PC-3 (cell line): Measurements from ENCODE around the gene ADAMTSL5. TPM values are rescaled to one million over a fixed set of nuclear protein-coding genes. Genes with fewer than 3 reads are reported as not detected.

ENCODE experiments used
- ATAC-seq: fragments of 200-7000 bp; cut with Tn5 transposase; 2 replicates; pipeline ENCODE4 v1.9.1; 2020; ENCODE audit warnings: mild to moderate bottlenecking, moderate library complexity
- BruUV-seq: library from RNA; stranded (reverse); fragments of 400-500 nt; replicated peaks from 2 replicates; lab custom pipeline; 2021; lab: Mats Ljungman, UMichigan
- CTCF ChIA-PET: fragments of 300-600 bp; sonication (Branson Sonifier 250); formaldehyde crosslinking; loops from one replicate; lab custom pipeline; 2022; ENCODE audit warnings: antibody characterized with exemption; lab: Charles Lee
- POLR2A ChIA-PET: fragments of 300-600 bp; sonication (Branson Sonifier 250); formaldehyde crosslinking; loops from one replicate; lab custom pipeline; 2022; ENCODE audit warnings: antibody characterized with exemption; ENCODE audit not compliant: unreplicated experiment; lab: Charles Lee
- DNase-seq: peaks from one replicate; pipeline ENCODE4 v3.0.0-alpha.2; 2015
- H2AFZ ChIP-seq: fragments of 300-600 bp; sonication (generic); 2 replicates; pipeline ENCODE4 v1.6.0; 2016; ENCODE audit warnings: antibody characterized with exemption, low read length
- H3F3A ChIP-seq: fragments of 300-600 bp; sonication (generic); one replicate; pipeline ENCODE4 v1.6.0; 2017; ENCODE audit warnings: antibody characterized with exemption, low read length, control low read depth, mild to moderate bottlenecking; ENCODE audit not compliant: unreplicated experiment
- H3K27ac ChIP-seq: fragments of 300-600 bp; sonication (generic); 2 replicates; pipeline ENCODE4 v1.5.1; 2016; ENCODE audit warnings: mild to moderate bottlenecking, low read length
- H3K27me3 ChIP-seq: fragments of 300-600 bp; sonication (generic); 2 replicates; pipeline ENCODE4 v1.6.1; 2016; ENCODE audit warnings: low read length, mixed read lengths
- H3K36me3 ChIP-seq: fragments of 300-600 bp; sonication (generic); 2 replicates; pipeline ENCODE4 v1.6.1; 2016; ENCODE audit warnings: low read depth, mixed run types, low read length, mixed read lengths
- H3K4me1 ChIP-seq: fragments of 300-600 bp; sonication (generic); 2 replicates; pipeline ENCODE4 v1.5.1; 2016; ENCODE audit warnings: low read length; ENCODE audit not compliant: insufficient read depth
- H3K4me2 ChIP-seq: fragments of 300-600 bp; sonication (generic); 2 replicates; pipeline ENCODE4 v1.6.0; 2016; ENCODE audit warnings: low read length
- H3K4me3 ChIP-seq: fragments of 300-600 bp; sonication (generic); 2 replicates; pipeline ENCODE4 v1.5.1; 2016; ENCODE audit warnings: mild to moderate bottlenecking, low read length, mixed read lengths
- H3K79me2 ChIP-seq: fragments of 300-600 bp; sonication (generic); 2 replicates; pipeline ENCODE4 v1.6.1; 2017; ENCODE audit warnings: low read length, mixed read lengths
- H3K9ac ChIP-seq: fragments of 300-600 bp; sonication (generic); 2 replicates; pipeline ENCODE4 v1.6.0; 2016; ENCODE audit warnings: mild to moderate bottlenecking, low read length
- H3K9me2 ChIP-seq: fragments of 300-600 bp; sonication (generic); replicated peaks from 2 replicates; pipeline ENCODE4 v1.6.1; 2016; ENCODE audit warnings: mixed run types, low read length, mixed read lengths
- H3K9me3 ChIP-seq: fragments of 300-600 bp; sonication (generic); 2 replicates; pipeline ENCODE4 v1.6.1; 2016; ENCODE audit warnings: low read length, mixed read lengths
- H4K20me1 ChIP-seq: fragments of 300-600 bp; sonication (generic); 2 replicates; pipeline ENCODE4 v1.6.1; 2016; ENCODE audit warnings: low read length, mixed read lengths
- CTCF ChIP-seq: fragments of 300-600 bp; sonication (generic); conservative IDR thresholded peaks from 2 replicates; pipeline ENCODE4 v1.5.1; 2017; ENCODE audit warnings: antibody characterized with exemption, low read depth, mild to moderate bottlenecking, low read length
- EZH2 ChIP-seq: fragments of 300-600 bp; sonication (generic); IDR thresholded peaks from one replicate; pipeline ENCODE4 v1.6.1; 2017; ENCODE audit warnings: antibody characterized with exemption, mild to moderate bottlenecking, low read length; ENCODE audit not compliant: unreplicated experiment
- EZH2phosphoT487 ChIP-seq: fragments of 300-600 bp; sonication (generic); IDR thresholded peaks from 2 replicates; pipeline ENCODE4 v1.6.1; 2018; ENCODE audit warnings: mild to moderate bottlenecking, antibody characterized with exemption, low read length, borderline replicate concordance
- intact Hi-C: fragments of 100-400 bp; cut with micrococcal nuclease; formaldehyde crosslinking; loops from 2 replicates; pipeline ENCODE4 v1.9.0; 2023
- total RNA-seq: library from RNA; depleted of rRNA; stranded (reverse); fragments of >200 nt; gene quantifications from 2 replicates; pipeline ENCODE4 v1.2.3, GENCODE V29; 2014

ADAMTSL5 gene
- total RNA-seq, 1 experiment from 2014 or later = 5.0 TPM

GRCh38 chr19:1510807-1511206, 2.0 kb downstream of the ADAMTSL5 start:
- no peaks in the 10 kb centered on the region for H4K20me1 ChIP-seq
- peaks cover 3% of the 10 kb centered on the region; the same call in 1 of the 2 replicates for H3K79me2 ChIP-seq
- POLR2A ChIA-PET = no interaction called here
- H3K36me3 ChIP-seq = no peaks in the 10 kb centered on the region
- no peak for TF ChIP-seq EZH2phosphoT487
- no peak for TF ChIP-seq CTCF
- TF ChIP-seq EZH2 = no peak
- H3K4me3 ChIP-seq = no peak overlapping the region
- DNase-seq = no peak
- H2AFZ ChIP-seq = no peak overlapping the region
- H3K9me3 ChIP-seq = no peaks in the 10 kb centered on the region
- no peak overlapping the region for H3K9ac ChIP-seq
- intact Hi-C loops = no loop called here
- no peak for ATAC-seq
- H3K4me1 ChIP-seq = peaks cover 3% of the 10 kb centered on the region; the same call in 1 of the 2 replicates
- no peaks in the 10 kb centered on the region for H3K9me2 ChIP-seq
- no peak overlapping the region for H3K27ac ChIP-seq
- H3K4me2 ChIP-seq = no peak overlapping the region
- BruUV-seq = no TSS peak
- no peaks in the 10 kb centered on the region for H3F3A ChIP-seq
- CTCF ChIA-PET = no interaction called here
- no peaks in the 10 kb centered on the region for H3K27me3 ChIP-seq

GRCh38 chr19:1510442-1510806, 2.4 kb downstream of the ADAMTSL5 start:
- Histone ChIP-seq H3K9me2 (no peaks in the 10 kb centered on the region), H3K36me3 (no peaks in the 10 kb centered on the region), H3K4me2 (no peak overlapping the region), H3F3A (no peaks in the 10 kb centered on the region), H3K79me2 (peaks cover 3% of the 10 kb centered on the region; the same call in 1 of the 2 replicates), H3K27me3 (no peaks in the 10 kb centered on the region), H3K27ac (no peak overlapping the region), H3K4me3 (no peak overlapping the region), H3K9me3 (no peaks in the 10 kb centered on the region), H2AFZ (no peak overlapping the region), H4K20me1 (no peaks in the 10 kb centered on the region), H3K4me1 (peaks cover 3% of the 10 kb centered on the region; the same call in 1 of the 2 replicates), H3K9ac (no peak overlapping the region)
- ChIA-PET CTCF (no interaction called here), POLR2A (no interaction called here)
- DNase-seq (no peak), ATAC-seq (no peak)
- TF ChIP-seq EZH2phosphoT487 (no peak), EZH2 (no peak), CTCF (no peak)
- BruUV-seq = no TSS peak
- intact Hi-C loops = no loop called here

- H4K20me1 ChIP-seq = no peaks in the 10 kb centered on the region
- H3K4me3 ChIP-seq = no peak overlapping the region
- intact Hi-C loops = no loop called here
- ATAC-seq (no peak), DNase-seq (no peak)
- H3K4me1 ChIP-seq = peaks cover 3% of the 10 kb centered on the region; the same call in 1 of the 2 replicates
- BruUV-seq = no TSS peak
- no peak overlapping the region for H3K4me2 ChIP-seq
- no peak overlapping the region for H3K9ac ChIP-seq
- ChIA-PET POLR2A (no interaction called here), CTCF (no interaction called here)
- TF ChIP-seq EZH2phosphoT487 (no peak), EZH2 (no peak), CTCF (no peak)
- no peaks in the 10 kb centered on the region for H3K27me3 ChIP-seq
- H3K36me3 ChIP-seq = no peaks in the 10 kb centered on the region
- H3K27ac ChIP-seq = no peak overlapping the region
- H2AFZ ChIP-seq = no peak overlapping the region
- H3K79me2 ChIP-seq = peaks cover 3% of the 10 kb centered on the region; the same call in 1 of the 2 replicates
- no peaks in the 10 kb centered on the region for H3K9me2 ChIP-seq
- no peaks in the 10 kb centered on the region for H3F3A ChIP-seq
- H3K9me3 ChIP-seq = no peaks in the 10 kb centered on the region
Observed at GRCh38 chr19:1509602-1510441, 3.0 kb downstream of the ADAMTSL5 start.
